ENCODE measurements around the gene NUTM1. TPM values are rescaled to one million over a fixed set of nuclear protein-coding genes. Genes with fewer than 3 reads are reported as not detected.
A peak's percentile ranks its signal among the peaks of the same experiment; 100 is the strongest.

The NUTM1 gene
- not detected in 2 replicates for total RNA-seq

GRCh38 chr15:34342737-34343575 is at the start of gene NUTM1, which contains the start of gene NOP10:
TSS of gene NUTM1 (plus strand) at chr15:34343315. CDS start at chr15:34343697, 382 bp downstream.
TSS of gene NOP10 (minus strand) at chr15:34343136. CDS start at chr15:34343073, 63 bp downstream.
- TF ChIP-seq, protein P1, sequence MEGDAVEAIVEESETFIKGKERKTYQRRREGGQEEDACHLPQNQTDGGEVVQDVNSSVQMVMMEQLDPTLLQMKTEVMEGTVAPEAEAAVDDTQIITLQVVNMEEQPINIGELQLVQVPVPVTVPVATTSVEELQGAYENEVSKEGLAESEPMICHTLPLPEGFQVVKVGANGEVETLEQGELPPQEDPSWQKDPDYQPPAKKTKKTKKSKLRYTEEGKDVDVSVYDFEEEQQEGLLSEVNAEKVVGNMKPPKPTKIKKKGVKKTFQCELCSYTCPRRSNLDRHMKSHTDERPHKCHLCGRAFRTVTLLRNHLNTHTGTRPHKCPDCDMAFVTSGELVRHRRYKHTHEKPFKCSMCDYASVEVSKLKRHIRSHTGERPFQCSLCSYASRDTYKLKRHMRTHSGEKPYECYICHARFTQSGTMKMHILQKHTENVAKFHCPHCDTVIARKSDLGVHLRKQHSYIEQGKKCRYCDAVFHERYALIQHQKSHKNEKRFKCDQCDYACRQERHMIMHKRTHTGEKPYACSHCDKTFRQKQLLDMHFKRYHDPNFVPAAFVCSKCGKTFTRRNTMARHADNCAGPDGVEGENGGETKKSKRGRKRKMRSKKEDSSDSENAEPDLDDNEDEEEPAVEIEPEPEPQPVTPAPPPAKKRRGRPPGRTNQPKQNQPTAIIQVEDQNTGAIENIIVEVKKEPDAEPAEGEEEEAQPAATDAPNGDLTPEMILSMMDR (conservative IDR thresholded peaks at IDR 0.05; ENCODE audit: low read depth, low read length), result peak; percentile 91
- H3K4me3 ChIP-seq (ENCODE audit: low read depth, low read length), result peak within 1 kb of the TSS; percentile 99
- DNase-seq (ENCODE audit: low read depth), result peak; percentile 77

DNA sequence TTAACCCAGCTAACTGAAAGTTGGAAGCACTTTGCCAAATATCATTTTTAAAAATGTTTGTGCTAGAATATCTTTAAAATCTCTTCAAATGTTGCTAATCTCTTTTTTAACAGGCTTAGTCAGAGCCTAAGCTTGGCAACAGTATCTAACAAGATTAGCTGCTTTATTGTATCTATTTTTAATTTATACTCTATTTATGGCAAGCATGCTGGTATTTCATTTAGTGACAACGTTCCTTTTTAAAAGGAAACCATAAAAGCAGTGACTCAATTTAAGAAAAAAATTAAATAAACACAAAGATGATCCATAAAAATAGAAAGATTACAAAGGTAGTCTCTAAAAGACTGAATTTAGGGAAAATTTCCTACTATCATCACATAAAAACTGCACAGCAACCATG is 46.1 kb upstream of the NUTM1 start:
- TF ChIP-seq, protein P1 (conservative IDR thresholded peaks at IDR 0.05; ENCODE audit: low read depth, low read length), result no peak
- DNase-seq (ENCODE audit: low read depth), result no peak

GRCh38 chr15:34301058-34301457 is 42.1 kb upstream of the NUTM1 start:
- DNase-seq (ENCODE audit: low read depth), result no peak
- TF ChIP-seq, protein P1 (conservative IDR thresholded peaks at IDR 0.05; ENCODE audit: low read depth, low read length), result no peak
- H3K4me3 ChIP-seq (ENCODE audit: low read depth, low read length), result no peak overlapping the region

More for the DNA sequence above, 46.1 kb upstream of the NUTM1 start:
- H3K4me3 ChIP-seq (ENCODE audit: low read depth, low read length), result no peak overlapping the region

- no peak for DNase-seq (ENCODE audit: low read depth)
- TF ChIP-seq, protein P1 (conservative IDR thresholded peaks at IDR 0.05; ENCODE audit: low read depth, low read length), result no peak
- no peak overlapping the region for H3K4me3 ChIP-seq (ENCODE audit: low read depth, low read length)
These were observed 38.5 kb upstream of the NUTM1 start for GRCh38 chr15:34304613-34305012.

GRCh38 chr15:34311563-34311962 is 31.6 kb upstream of the NUTM1 start:
- H3K4me3 ChIP-seq (ENCODE audit: low read depth, low read length), result no peak overlapping the region
- TF ChIP-seq, protein P1 (conservative IDR thresholded peaks at IDR 0.05; ENCODE audit: low read depth, low read length), result no peak
- DNase-seq (ENCODE audit: low read depth), result no peak

GRCh38 chr15:34314491-34315490 is 28.3 kb upstream of the NUTM1 start:
- H3K4me3 ChIP-seq (ENCODE audit: low read depth, low read length), result no peak overlapping the region
- TF ChIP-seq, protein P1 (conservative IDR thresholded peaks at IDR 0.05; ENCODE audit: low read depth, low read length), result no peak
- DNase-seq (ENCODE audit: low read depth), result no peak
